ENCODE measurements around the gene DPP9. TPM values are rescaled to one million over a fixed set of nuclear protein-coding genes. Genes with fewer than 3 reads are reported as not detected.
"Not testable (repeated sequence)": the region's sequence is repeated elsewhere in the genome, so short reads cannot be mapped to it uniquely, and the experiment has no call there.

DPP9 gene
- total RNA-seq: 10 to 100 TPM; 42.1 to 50.3 TPM
- long read RNA-seq, donor 1, full-length matches to known transcripts: 3 of 22 reads
- long read RNA-seq, donor 1, partial matches to known transcripts: 10 of 22 reads
- long read RNA-seq, donor 1, other reads (novel, unspliced or antisense): 9 of 22 reads
- long read RNA-seq, donor 2, full-length matches to known transcripts: 22 of 77 reads
- long read RNA-seq, donor 2, partial matches to known transcripts: 49 of 77 reads
- long read RNA-seq, donor 2, other reads (novel, unspliced or antisense): 6 of 77 reads

DNA sequence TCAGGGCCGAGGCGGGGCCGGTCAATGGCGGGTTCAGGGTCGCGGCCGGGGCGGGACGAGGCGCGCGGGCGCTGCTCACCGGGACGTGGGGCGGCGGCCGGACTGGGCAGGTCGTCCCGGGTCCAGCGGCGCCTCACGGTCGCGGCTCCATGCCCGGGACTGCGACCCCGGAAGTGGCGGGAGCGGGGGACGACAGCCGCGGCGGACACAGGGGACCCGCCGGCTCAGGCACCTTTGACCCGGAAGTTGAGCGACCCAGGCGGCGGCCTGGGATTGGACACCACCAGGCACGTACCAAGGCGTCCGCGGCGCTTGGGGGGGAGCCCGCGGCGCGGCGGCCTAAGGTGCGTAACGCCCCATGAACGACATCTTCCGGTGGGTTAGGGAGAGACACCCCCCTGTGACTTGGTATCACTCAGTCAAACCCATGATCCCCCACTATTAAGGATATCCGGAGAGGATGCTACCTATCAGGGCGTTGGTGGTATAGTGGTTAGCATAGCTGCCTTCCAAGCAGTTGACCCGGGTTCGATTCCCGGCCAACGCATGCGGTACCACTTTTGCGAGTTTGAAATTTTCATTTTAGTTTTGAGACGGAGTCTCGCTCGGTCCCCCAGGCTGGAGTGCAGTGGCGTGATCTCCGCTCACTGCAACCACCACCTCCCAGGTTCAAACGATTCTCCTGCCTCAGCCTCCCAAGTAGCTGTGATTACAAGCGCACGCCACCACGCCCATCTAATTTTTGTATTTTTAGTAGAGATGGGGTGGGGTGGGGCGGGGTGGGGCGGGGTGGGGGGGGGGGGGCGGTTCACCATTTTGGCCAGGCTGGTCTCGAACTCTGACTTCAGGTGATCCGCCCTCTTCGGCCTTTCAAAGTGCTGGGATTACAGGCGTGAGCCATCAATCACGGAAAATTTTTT, at the start of gene DPP9:
Gene DPP9, minus strand, starts transcription at position 248 of the 920 bp plus-strand sequence. CDS start 3,936 bp downstream, outside the sequence.
- intact Hi-C loops (cut with DNase I): no loop called here
- peak; percentile 99 for DNase-seq (ENCODE audit: low spot score)

- DNase-seq (ENCODE audit: low spot score): no peak
- intact Hi-C loops (cut with DNase I): no loop called here
Observed at GRCh38 chr19:4773047-4773640, 49.5 kb upstream of the DPP9 start.

GRCh38 chr19:4772566-4772965, 48.9 kb upstream of the DPP9 start:
- intact Hi-C loops (cut with DNase I): no loop called here
- DNase-seq (ENCODE audit: low spot score): no peak

DNA sequence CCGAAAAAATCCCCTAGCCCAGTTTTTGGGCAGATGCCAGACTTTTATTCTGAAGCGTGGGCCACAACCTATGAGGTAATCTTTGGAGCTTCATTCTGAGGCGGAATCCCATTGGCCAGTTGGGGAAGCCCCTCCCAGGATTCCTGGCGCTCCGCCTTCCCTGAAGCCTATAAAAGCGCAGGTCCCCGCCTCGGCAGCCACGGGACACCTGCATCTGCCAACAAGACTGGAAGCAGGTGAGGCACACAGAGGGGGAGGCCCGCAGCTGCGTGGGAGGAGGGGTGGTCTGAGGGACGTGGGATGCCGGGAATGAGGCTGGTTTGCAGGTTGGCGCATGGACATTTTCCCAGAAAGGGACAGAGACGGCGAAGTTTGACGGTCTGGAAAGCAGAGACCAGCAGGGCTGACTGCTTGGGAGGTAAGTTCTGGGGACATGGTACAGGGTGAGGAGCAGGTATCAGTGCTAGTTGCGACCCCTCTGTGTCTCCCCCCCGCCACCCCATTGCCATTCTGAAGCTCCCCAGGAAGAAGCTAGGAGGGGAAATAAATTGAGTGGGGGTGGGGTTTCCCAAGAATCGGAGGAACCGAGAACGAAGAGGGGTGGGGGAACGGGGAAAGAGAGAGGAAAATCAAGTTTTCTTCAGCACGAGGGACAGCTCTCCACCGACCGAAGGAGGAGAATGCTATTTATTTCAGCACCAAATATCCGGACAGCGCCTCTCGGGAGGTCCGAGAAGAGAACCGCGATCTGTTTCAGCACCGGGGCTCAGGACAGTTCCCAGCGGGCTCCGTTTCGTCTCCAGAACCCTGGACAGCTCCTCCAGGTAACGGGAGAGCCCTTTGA, 45.5 kb upstream of the DPP9 start:
- intact Hi-C loops (cut with DNase I): no loop called here
- peak; percentile 90 for DNase-seq (ENCODE audit: low spot score)

GRCh38 chr19:4764393-4764660, 40.7 kb upstream of the DPP9 start:
- no peak for DNase-seq (ENCODE audit: low spot score)
- intact Hi-C loops (cut with DNase I): no loop called here

- DNase-seq (ENCODE audit: low spot score): no peak
- intact Hi-C loops (cut with DNase I): no loop called here
Observed at GRCh38 chr19:4763021-4763420, 39.4 kb upstream of the DPP9 start.

DNA sequence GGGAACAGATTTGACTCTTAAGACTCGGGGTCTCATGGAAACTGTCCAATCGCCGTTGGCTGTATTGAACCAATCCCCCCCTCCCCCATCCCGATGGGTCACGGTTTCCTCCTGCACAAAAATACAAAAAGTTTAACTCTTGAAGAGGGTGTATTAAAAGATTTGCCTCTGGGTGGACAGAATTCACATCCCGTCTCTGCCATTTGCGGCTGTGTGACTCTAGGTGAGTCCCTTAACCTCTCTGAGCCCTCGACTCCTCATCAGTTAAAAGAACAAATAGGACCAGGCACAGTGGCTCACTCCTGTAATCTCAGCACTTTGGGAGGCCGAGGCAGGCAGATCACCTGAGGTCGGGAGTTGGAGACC, 36.6 kb upstream of the DPP9 start:
- DNase-seq (ENCODE audit: low spot score): no peak
- intact Hi-C loops (cut with DNase I): no loop called here

DNA sequence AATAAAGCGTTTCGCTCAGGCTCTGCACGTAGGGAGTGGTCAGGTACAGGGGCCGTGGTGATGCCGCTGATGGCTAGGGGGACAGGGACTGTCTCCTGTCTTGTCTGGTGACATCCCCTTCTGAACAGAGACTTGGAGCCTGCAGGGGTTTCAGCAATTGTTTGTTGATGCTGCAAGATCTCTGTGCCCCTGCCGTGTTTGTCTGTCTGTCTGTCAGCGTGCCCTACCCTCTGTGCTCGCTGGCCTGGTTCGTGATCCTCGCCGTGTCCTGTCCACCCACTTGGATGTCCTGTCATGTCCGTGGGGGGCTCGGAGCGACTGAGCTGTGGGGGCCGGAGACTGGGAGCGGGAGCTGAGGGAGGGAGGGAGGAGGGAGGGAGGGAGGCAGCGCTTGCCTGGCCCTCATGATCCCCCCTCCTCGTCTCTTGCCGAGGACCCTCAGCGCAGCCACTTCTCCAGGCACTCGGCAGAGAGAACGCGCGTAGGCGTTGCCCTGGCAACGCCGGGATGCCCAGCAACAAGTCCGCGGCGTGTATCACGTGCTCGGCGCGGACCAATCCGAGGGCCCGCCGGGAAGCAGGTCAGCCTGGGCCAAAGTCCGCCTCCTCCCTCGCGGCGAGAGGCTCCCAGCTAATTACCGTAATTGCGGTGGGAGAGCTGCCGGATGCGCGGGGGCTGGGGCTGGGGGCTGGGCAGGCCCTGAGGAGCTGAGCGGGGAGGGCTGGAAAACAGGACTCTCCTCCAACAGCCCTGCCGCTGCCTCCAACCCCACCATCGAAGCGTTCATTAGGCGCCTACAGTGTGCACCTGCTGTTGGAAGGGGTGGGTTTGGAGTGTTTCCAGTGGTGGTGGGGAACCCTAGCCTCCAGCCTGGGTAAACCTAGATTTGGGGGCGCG, 36.0 kb upstream of the DPP9 start:
- intact Hi-C loops (cut with DNase I): no loop called here
- DNase-seq (ENCODE audit: low spot score): peak; percentile 96

DNA sequence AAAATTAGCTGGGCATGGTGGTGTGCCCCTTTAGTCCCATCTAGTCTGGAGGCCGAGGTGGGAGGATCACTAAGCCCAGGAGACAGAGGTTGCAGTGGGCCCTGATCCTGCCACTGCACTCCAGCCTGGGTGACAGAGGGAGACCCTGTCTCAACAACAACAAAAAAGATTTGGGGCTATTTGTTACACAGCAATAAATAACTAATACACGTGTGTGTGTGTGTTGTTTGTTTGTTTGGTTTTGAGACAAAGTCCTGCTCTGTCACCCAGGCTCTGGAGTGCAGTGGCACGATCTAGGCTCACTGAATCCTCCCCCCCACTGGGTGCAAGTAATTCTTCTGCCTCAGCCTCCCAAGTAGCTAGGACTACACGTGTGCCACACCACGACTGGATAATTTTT, 35.0 kb upstream of the DPP9 start:
- no peak for DNase-seq (ENCODE audit: low spot score)
- intact Hi-C loops (cut with DNase I): no loop called here

DNA sequence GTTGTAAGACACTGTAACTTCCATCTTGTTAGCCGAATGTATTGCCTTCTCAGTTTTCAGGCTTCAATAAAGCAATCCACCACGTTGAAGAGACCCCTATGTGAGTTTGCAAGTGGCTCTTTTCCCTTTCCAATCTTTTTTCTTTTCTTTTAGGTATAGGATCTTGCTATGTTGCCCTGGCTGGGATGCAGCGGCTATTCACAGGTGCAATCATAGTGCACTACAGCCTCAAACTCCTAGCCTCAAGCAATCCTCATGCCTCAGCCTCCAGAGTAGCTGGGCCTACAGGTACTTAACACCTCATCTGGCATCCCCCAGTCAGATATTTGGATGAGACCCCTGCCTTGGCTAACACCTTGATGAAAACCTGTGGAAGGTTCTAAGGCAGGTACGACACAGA, 34.4 kb upstream of the DPP9 start:
- intact Hi-C loops (cut with DNase I): no loop called here

DNA sequence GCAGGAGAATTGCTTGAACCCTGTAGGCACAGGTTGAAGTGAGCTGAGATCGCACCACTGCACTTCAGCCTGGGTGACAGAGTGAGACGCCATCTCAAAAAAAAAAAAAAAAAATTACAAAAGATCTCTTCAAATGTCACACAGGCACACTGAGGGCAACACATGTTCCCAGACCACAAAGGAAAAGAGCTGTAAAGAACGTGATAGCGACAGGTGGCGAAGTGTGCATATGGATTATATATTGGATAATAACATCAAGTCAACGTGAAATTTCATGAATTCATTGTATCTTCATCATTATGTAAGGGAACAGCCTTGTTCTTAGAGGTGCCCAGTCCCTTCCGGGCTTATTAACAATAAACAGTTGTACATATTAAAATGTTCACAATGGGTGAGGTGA, 31.8 kb upstream of the DPP9 start:
- DNase-seq (ENCODE audit: low spot score): no peak
- intact Hi-C loops (cut with DNase I): no loop called here

More for the DNA sequence above, 34.4 kb upstream of the DPP9 start:
- no peak for DNase-seq (ENCODE audit: low spot score)

DNA sequence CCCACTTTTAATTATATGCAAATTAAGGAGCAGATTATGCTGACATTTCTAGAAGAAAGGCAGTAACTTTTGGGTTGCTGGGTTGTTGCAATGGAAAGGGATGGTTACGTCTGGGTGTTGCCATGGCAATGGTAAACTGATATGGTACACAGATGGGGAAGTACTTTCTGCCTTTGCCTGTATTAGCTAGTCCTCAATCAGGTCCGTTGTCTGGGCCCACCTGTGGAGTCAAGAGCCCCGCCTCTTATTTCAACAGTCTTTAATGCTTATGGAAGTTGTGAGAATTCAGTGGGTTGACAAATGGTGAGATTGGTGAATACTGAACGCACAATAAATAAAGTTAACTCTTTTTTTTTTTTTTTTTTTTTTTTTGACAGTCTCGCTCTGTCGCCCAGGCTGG, 30.6 kb upstream of the DPP9 start:
- intact Hi-C loops (cut with DNase I): no loop called here
- DNase-seq (ENCODE audit: low spot score): no peak

GRCh38 chr19:4749870-4750590, 26.4 kb upstream of the DPP9 start:
- no peak for DNase-seq (ENCODE audit: low spot score)
- intact Hi-C loops (cut with DNase I): no loop called here

GRCh38 chr19:4748589-4748988, 24.9 kb upstream of the DPP9 start:
- no peak for DNase-seq (ENCODE audit: low spot score)
- intact Hi-C loops (cut with DNase I): no loop called here

DNA sequence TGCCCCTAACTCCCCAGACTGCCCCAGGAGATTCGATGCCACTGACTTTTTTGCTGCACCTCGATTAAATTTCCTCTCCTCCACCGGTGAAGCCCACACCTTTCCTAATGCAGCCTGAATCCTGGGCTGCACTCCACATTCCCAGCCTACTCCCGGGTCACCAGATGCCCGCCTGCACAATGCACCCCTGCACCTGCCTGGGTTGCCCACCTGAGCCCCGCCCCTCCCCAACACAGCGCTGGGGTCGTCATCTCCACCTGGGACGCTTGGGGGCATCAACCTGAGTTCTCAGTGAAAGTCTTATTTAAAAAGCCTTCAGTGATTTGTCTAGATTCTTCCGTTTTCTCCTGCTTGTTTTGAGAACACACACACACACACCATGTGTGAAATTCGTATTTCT, 24.5 kb upstream of the DPP9 start:
- intact Hi-C loops (cut with DNase I): no loop called here

GRCh38 chr19:4745986-4746385, 22.3 kb upstream of the DPP9 start:
- intact Hi-C loops (cut with DNase I): no loop called here
- no peak for DNase-seq (ENCODE audit: low spot score)

More for the DNA sequence above, 24.5 kb upstream of the DPP9 start:
- DNase-seq (ENCODE audit: low spot score): no peak

DNA sequence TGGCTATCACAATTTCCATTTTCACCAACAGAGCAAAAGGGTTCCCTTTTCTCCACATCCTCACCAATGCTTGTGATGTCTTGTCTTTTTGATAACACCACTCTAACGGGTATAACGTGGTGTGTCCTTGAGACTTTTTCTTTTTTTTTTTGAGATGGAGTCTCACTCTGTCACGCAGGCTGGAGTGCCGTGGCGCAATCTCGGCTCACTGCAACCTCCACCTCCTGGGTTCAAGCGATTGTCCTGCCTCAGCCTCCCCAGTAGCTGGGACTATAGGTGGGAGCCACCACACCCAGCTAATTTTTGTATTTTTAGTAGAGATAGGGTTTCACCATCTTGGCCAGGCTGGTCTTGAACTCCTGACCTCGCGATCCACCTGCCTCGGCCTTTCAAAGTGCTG, 21.5 kb upstream of the DPP9 start:
- DNase-seq (ENCODE audit: low spot score); intact Hi-C loops (cut with DNase I): not testable (repeated sequence)

Measured in posterior vena cava (tissue), 2 donors.